ENCODE results near the gene TOR2A. TPM values are rescaled to one million over a fixed set of nuclear protein-coding genes. Genes with fewer than 3 reads are reported as not detected.

The TOR2A gene
- total RNA-seq, 1 experiment from 2014 or later = 13.2 TPM

DNA sequence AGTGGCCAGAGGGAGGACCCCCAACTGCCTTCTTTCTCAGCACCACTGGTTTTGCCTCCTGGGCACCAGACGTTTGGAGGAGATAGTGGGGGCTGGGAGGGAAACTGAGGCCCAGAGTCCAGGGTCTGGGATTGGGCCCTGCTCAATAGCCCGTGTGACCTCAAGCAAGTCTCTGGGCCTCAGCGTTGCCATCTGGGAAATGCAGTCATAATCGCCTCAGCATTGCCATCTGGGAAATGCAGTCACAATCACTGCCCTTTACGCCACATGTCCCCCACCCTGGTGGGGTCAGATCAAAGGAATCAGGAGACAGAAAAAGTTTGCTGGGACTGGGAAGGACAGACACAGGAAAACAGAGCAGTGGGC, 41.8 kb upstream of the TOR2A start:
- H3K9ac ChIP-seq (ENCODE audit: extremely low read depth, insufficient read length, low read length) = no peak overlapping the region
- Mint-ChIP-seq H3K27ac (peak overlapping the region in 1 of 3 experiments; percentile 94; a peak in 2 of 7 replicates), H3K27me3 (ENCODE audit: low read depth) (no peaks in the 10 kb centered on the region), H3K36me3 (ENCODE audit: insufficient read depth in 1 of 3, low read depth in 3 of 3) (no peaks in the 10 kb centered on the region), H3K4me1 (peaks cover 7 to 27% of the 10 kb centered on the region in 2 experiments), H3K4me3 (no peak overlapping the region), H3K9me3 (no peaks in the 10 kb centered on the region)
- DNase-seq = no peak
- TF ChIP-seq, protein P1, sequence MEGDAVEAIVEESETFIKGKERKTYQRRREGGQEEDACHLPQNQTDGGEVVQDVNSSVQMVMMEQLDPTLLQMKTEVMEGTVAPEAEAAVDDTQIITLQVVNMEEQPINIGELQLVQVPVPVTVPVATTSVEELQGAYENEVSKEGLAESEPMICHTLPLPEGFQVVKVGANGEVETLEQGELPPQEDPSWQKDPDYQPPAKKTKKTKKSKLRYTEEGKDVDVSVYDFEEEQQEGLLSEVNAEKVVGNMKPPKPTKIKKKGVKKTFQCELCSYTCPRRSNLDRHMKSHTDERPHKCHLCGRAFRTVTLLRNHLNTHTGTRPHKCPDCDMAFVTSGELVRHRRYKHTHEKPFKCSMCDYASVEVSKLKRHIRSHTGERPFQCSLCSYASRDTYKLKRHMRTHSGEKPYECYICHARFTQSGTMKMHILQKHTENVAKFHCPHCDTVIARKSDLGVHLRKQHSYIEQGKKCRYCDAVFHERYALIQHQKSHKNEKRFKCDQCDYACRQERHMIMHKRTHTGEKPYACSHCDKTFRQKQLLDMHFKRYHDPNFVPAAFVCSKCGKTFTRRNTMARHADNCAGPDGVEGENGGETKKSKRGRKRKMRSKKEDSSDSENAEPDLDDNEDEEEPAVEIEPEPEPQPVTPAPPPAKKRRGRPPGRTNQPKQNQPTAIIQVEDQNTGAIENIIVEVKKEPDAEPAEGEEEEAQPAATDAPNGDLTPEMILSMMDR (conservative IDR thresholded peaks at IDR 0.05) = no peak
- WGBS (ENCODE audit: extremely low coverage, insufficient read length, low lambda C conversion rate) = no CpG with 5 or more reads among the region's 5 CpGs
- no peaks in the 10 kb centered on the region; the same call in 1 of the 2 replicates for H3K4me1 ChIP-seq (ENCODE audit: insufficient read depth, low read length)
- no peak overlapping the region for H3K27ac ChIP-seq (ENCODE audit: insufficient read length, low read depth, low read length)
- no peak overlapping the region for H3K23ac ChIP-seq (ENCODE audit: insufficient read length, low read depth, low read length)
- no peak overlapping the region for H2BK12ac ChIP-seq (ENCODE audit: insufficient read length, low read depth, low read length)
- no peak overlapping the region for H3K18ac ChIP-seq (ENCODE audit: insufficient read length, low read depth, low read length)
- H3K27me3 ChIP-seq (ENCODE audit: insufficient read depth, low read length) = no peaks in the 10 kb centered on the region; the same call in 1 of the 2 replicates
- no peak overlapping the region for H2BK5ac ChIP-seq (ENCODE audit: insufficient read length, low read length)
- H4K91ac ChIP-seq (ENCODE audit: insufficient read length, low read depth, low read length) = no peak overlapping the region
- no peak overlapping the region for H3K14ac ChIP-seq (ENCODE audit: insufficient read depth, low read length)
- H4K8ac ChIP-seq (replicated peaks; ENCODE audit: insufficient read length, low read depth, low read length) = no peak overlapping the region
- no peak overlapping the region for H2AK5ac ChIP-seq (ENCODE audit: insufficient read length, low read length)
- no peak overlapping the region for H3K56ac ChIP-seq (ENCODE audit: insufficient read length, low read depth, low read length)
- H3K79me1 ChIP-seq (ENCODE audit: insufficient read depth, low read depth, low read length, poor library complexity, severe bottlenecking) = no peaks in the 10 kb centered on the region
- no peak overlapping the region for H2BK120ac ChIP-seq (ENCODE audit: low read depth, low read length, poor library complexity, severe bottlenecking)
- no peaks in the 10 kb centered on the region for H3K9me3 ChIP-seq (ENCODE audit: control insufficient read depth, low read depth, low read length)
- no peak overlapping the region for H2AFZ ChIP-seq (ENCODE audit: low read length)
- H3T11ph ChIP-seq (ENCODE audit: low read length) = no peak overlapping the region
- H3K23me2 ChIP-seq (ENCODE audit: insufficient read length, low read depth, low read length, poor library complexity, severe bottlenecking) = peaks cover 2% of the 10 kb centered on the region
- H2BK20ac ChIP-seq (ENCODE audit: low read depth, low read length, poor library complexity, severe bottlenecking) = no peak overlapping the region
- no peak overlapping the region for H2BK15ac ChIP-seq (ENCODE audit: low read depth, low read length)
- H3K4me2 ChIP-seq (ENCODE audit: insufficient read depth, insufficient read length, low read length) = no peak overlapping the region
- no peaks in the 10 kb centered on the region for H3K79me2 ChIP-seq (ENCODE audit: insufficient read depth, low read length)
- H3K4ac ChIP-seq (ENCODE audit: low read depth, low read length) = no peak overlapping the region
- no peaks in the 10 kb centered on the region for H4K20me1 ChIP-seq (ENCODE audit: control insufficient read depth, insufficient read depth, insufficient read length)
- no peak overlapping the region for H4K5ac ChIP-seq (ENCODE audit: insufficient read length, low read depth, low read length)
